Measurements from ENCODE around the gene FTO.

Gene FTO

DNA sequence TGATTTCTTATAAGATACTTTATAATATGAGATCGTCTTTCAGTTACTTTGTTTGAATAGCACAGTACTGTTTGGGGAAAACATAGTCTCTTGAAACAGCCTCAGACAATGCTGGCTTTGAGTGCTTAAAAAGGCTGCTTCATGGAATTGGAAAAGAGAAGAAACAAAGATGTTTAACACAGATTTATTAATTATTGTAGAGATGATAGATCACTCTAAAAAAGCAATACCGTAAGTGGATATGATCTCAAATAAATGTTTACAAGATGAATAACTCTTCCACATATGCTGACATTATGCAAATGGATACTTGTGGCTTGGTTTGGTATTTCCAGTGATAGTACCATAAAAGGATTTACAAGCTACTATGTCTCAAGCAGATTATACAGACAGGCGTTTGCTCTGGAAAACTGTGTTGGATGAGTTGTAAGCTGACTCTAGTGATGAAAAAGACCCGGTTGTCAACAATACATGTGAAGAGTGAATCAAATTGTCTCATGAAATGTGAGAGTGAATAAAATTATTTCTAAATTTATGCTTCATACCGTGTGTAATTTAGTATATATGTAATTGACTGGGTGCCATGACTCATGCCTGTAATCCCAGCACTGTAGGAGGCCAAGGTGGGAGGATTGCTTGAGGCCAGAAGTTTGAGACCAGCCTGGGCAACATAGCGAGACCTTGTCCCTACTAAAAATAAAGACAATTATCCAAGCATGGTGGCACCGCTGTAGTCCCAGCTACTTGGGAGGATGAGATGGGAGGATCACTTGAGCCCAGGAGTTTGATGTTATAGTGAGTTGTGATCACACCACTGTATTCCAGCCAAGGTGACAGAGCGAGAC lies 105.4 kb downstream of the FTO start:
- no peak overlapping the region for H3K27ac ChIP-seq
- no peaks in the 10 kb centered on the region for H3K27me3 ChIP-seq (ENCODE audit: insufficient read depth, low read depth)
- TF ChIP-seq, protein P1, sequence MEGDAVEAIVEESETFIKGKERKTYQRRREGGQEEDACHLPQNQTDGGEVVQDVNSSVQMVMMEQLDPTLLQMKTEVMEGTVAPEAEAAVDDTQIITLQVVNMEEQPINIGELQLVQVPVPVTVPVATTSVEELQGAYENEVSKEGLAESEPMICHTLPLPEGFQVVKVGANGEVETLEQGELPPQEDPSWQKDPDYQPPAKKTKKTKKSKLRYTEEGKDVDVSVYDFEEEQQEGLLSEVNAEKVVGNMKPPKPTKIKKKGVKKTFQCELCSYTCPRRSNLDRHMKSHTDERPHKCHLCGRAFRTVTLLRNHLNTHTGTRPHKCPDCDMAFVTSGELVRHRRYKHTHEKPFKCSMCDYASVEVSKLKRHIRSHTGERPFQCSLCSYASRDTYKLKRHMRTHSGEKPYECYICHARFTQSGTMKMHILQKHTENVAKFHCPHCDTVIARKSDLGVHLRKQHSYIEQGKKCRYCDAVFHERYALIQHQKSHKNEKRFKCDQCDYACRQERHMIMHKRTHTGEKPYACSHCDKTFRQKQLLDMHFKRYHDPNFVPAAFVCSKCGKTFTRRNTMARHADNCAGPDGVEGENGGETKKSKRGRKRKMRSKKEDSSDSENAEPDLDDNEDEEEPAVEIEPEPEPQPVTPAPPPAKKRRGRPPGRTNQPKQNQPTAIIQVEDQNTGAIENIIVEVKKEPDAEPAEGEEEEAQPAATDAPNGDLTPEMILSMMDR (conservative IDR thresholded peaks at IDR 0.05; ENCODE audit: low read depth, low read length), result no peak
- no peaks in the 10 kb centered on the region for H3K4me1 ChIP-seq (ENCODE audit: low read depth, poor library complexity, severe bottlenecking)
- H3K9ac ChIP-seq, result no peak overlapping the region
- H3K79me2 ChIP-seq (ENCODE audit: insufficient read depth, low read depth), result no peaks in the 10 kb centered on the region
- no peak overlapping the region for H3K4me2 ChIP-seq
- no peak overlapping the region for H2AFZ ChIP-seq (ENCODE audit: low read depth)
- no peaks in the 10 kb centered on the region for H4K20me1 ChIP-seq (ENCODE audit: insufficient read depth)
- H3K4me3 ChIP-seq (IDR thresholded peaks at IDR 0.05; ENCODE audit: insufficient read depth, low read depth, low read length), result no peak overlapping the region
- no peaks in the 10 kb centered on the region for H3K36me3 ChIP-seq (ENCODE audit: insufficient read depth)

DNA sequence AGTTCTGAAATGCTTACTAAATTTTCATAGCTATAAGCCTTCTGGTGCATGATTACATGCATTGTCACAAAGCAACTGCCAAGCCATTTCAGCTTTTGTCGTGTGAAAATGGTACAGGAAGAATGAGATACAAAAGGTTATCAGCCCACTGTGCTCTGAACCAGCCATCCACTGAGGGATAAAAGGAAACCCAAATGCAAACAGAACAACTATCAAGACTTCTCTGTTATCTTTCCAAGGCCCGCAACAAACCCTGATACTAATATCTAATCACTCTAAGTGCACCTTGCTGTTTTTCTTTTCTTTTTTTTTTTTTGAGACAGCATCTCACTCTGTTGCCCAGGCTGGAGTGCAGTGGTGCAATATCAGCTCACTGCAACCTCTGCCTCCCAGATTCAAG lies 109.0 kb downstream of the FTO start:
- TF ChIP-seq, protein P1 (conservative IDR thresholded peaks at IDR 0.05; ENCODE audit: low read depth, low read length), result no peak

DNA sequence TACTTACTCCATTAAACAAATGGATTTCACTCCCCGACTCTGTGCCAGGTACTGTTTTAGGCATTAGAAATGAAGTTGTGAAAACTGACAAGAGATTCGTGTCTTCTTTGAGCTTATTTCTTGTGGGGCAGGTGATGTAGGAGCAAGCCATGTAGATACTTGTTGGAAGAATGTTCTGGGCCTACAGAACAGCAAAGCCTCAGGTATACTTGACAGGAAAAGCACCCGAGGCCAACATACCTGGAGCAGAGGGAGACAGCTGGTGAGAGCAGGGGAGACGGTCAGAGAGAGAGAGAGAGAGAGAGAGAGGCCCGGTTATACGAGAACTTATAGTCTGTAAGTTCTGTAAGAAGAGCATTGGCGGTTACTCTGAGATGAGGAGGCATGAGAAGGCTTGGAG lies 110.8 kb downstream of the FTO start:
- no peaks in the 10 kb centered on the region for H4K20me1 ChIP-seq (ENCODE audit: insufficient read depth)
- H3K27me3 ChIP-seq (ENCODE audit: insufficient read depth, low read depth), result no peaks in the 10 kb centered on the region
- no peak overlapping the region for H3K4me3 ChIP-seq (IDR thresholded peaks at IDR 0.05; ENCODE audit: insufficient read depth, low read depth, low read length)
- H2AFZ ChIP-seq (ENCODE audit: low read depth), result no peak overlapping the region
- no peaks in the 10 kb centered on the region for H3K4me1 ChIP-seq (ENCODE audit: low read depth, poor library complexity, severe bottlenecking)
- TF ChIP-seq, protein P1 (conservative IDR thresholded peaks at IDR 0.05; ENCODE audit: low read depth, low read length), result no peak
- H3K9ac ChIP-seq, result no peak overlapping the region
- no peaks in the 10 kb centered on the region for H3K36me3 ChIP-seq (ENCODE audit: insufficient read depth)
- H3K4me2 ChIP-seq, result no peak overlapping the region
- no peak overlapping the region for H3K27ac ChIP-seq
- H3K79me2 ChIP-seq (ENCODE audit: insufficient read depth, low read depth), result no peaks in the 10 kb centered on the region

More for the DNA sequence above, 109.0 kb downstream of the FTO start:
- no peaks in the 10 kb centered on the region for H3K36me3 ChIP-seq (ENCODE audit: insufficient read depth)
- H3K9ac ChIP-seq, result no peak overlapping the region
- no peak overlapping the region for H3K4me2 ChIP-seq
- H3K27ac ChIP-seq, result no peak overlapping the region
- H3K4me1 ChIP-seq (ENCODE audit: low read depth, poor library complexity, severe bottlenecking), result no peaks in the 10 kb centered on the region
- no peak overlapping the region for H3K4me3 ChIP-seq (IDR thresholded peaks at IDR 0.05; ENCODE audit: insufficient read depth, low read depth, low read length)
- H2AFZ ChIP-seq (ENCODE audit: low read depth), result no peak overlapping the region
- H3K79me2 ChIP-seq (ENCODE audit: insufficient read depth, low read depth), result no peaks in the 10 kb centered on the region
- H3K27me3 ChIP-seq (ENCODE audit: insufficient read depth, low read depth), result no peaks in the 10 kb centered on the region
- no peaks in the 10 kb centered on the region for H4K20me1 ChIP-seq (ENCODE audit: insufficient read depth)

DNA sequence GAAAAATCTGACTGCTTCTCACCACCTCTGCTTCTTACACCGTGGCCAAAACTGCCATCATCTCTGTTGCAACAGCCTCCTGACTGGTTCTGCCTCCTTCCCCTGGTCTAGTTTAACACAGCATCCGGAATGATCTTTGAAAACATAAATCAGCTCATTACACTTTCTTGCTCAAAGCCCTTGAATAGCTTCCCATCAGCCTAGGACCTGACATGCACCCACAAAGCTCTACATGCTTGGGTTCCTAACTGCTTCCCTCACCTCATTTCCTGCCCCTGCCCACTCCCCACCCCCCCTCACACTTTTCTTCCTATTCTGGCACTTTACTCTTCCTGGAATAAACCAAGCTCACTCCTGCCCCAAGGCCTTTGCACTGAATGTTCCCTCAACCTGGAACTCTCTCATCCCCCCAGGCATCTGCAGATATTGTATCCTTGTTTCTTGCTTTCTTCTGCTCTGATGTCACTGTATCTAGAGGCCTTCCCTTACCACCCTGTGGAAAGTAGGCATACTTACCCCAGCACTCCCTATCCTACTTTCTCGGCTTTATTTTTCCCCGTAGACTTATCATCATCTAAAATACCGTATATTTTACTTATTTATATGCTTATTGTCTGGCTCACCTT lies 112.4 kb downstream of the FTO start:
- no peaks in the 10 kb centered on the region for H3K27me3 ChIP-seq (ENCODE audit: insufficient read depth, low read depth)
- H3K4me2 ChIP-seq, result no peak overlapping the region
- H3K4me1 ChIP-seq (ENCODE audit: low read depth, poor library complexity, severe bottlenecking), result no peaks in the 10 kb centered on the region
- TF ChIP-seq, protein P1 (conservative IDR thresholded peaks at IDR 0.05; ENCODE audit: low read depth, low read length), result no peak
- no peak overlapping the region for H2AFZ ChIP-seq (ENCODE audit: low read depth)
- no peaks in the 10 kb centered on the region for H4K20me1 ChIP-seq (ENCODE audit: insufficient read depth)
- H3K27ac ChIP-seq, result no peak overlapping the region
- H3K79me2 ChIP-seq (ENCODE audit: insufficient read depth, low read depth), result no peaks in the 10 kb centered on the region
- H3K36me3 ChIP-seq (ENCODE audit: insufficient read depth), result no peaks in the 10 kb centered on the region
- H3K4me3 ChIP-seq (IDR thresholded peaks at IDR 0.05; ENCODE audit: insufficient read depth, low read depth, low read length), result no peak overlapping the region
- H3K9ac ChIP-seq, result no peak overlapping the region
